Measurements from ENCODE around the gene KIFC3. TPM values are rescaled to one million over a fixed set of nuclear protein-coding genes. Genes with fewer than 3 reads are reported as not detected.

The KIFC3 gene
- total RNA-seq, 1 donor from 2014 or later = 0.27 TPM

- POLR2A ChIA-PET = no interaction called here
- Mint-ChIP-seq H3K27ac (no peak overlapping the region), H3K27me3 (no peaks in the 10 kb centered on the region), H3K9me3 (no peaks in the 10 kb centered on the region), H3K4me3 (no peak overlapping the region), H3K4me1 (no peaks in the 10 kb centered on the region), H3K36me3 (ENCODE audit: low read depth) (peaks cover 27% of the 10 kb centered on the region)
- ATAC-seq (ENCODE audit: low read depth) (no peak), DNase-seq (no peak)
- CTCF ChIA-PET = no interaction called here
- intact Hi-C loops (cut with micrococcal nuclease) = no loop called here
- no peak for TF ChIP-seq CTCF (IDR thresholded peaks at IDR 0.05)
These were observed 51.3 kb downstream of the KIFC3 start for GRCh38 chr16:57750796-57751538.

GRCh38 chr16:57749856-57750452, 52.3 kb downstream of the KIFC3 start:
- ChIA-PET CTCF (no interaction called here), POLR2A (no interaction called here)
- no peak overlapping the region for H3K4me3 Mint-ChIP-seq
- ATAC-seq (ENCODE audit: low read depth) (no peak), DNase-seq (no peak)
- H3K27me3 Mint-ChIP-seq = no peaks in the 10 kb centered on the region
- no peak overlapping the region for H3K27ac Mint-ChIP-seq
- H3K9me3 Mint-ChIP-seq = no peaks in the 10 kb centered on the region
- H3K4me1 Mint-ChIP-seq = no peaks in the 10 kb centered on the region
- H3K36me3 Mint-ChIP-seq (ENCODE audit: low read depth) = peaks cover 23% of the 10 kb centered on the region
- TF ChIP-seq CTCF (IDR thresholded peaks at IDR 0.05) = no peak
- intact Hi-C loops (cut with micrococcal nuclease) = no loop called here

GRCh38 chr16:57749101-57749692, 53.1 kb downstream of the KIFC3 start:
- no peak for TF ChIP-seq CTCF (IDR thresholded peaks at IDR 0.05)
- intact Hi-C loops (cut with micrococcal nuclease) = no loop called here
- POLR2A ChIA-PET = no interaction called here

GRCh38 chr16:57748596-57748995, 53.7 kb downstream of the KIFC3 start:
- H3K36me3 Mint-ChIP-seq (ENCODE audit: low read depth) = peaks cover 19% of the 10 kb centered on the region
- intact Hi-C loops (cut with micrococcal nuclease) = no loop called here
- no peaks in the 10 kb centered on the region for H3K27me3 Mint-ChIP-seq
- H3K4me3 Mint-ChIP-seq = no peak overlapping the region
- no peaks in the 10 kb centered on the region for H3K9me3 Mint-ChIP-seq
- ATAC-seq (ENCODE audit: low read depth) = no peak
- POLR2A ChIA-PET = interaction anchor here (0.9 kb wide), 1 partner anchor 13 kb away, joined by 3 read pairs; the partner anchor contains the start of gene KATNB1
- H3K27ac Mint-ChIP-seq = no peak overlapping the region
- no peaks in the 10 kb centered on the region for H3K4me1 Mint-ChIP-seq
- no peak for TF ChIP-seq CTCF (IDR thresholded peaks at IDR 0.05)
- CTCF ChIA-PET = interaction anchor here (0.8 kb wide), 1 partner anchor 21 kb away, joined by 3 read pairs; no protein-coding TSS in a partner anchor
- DNase-seq = no peak

More at GRCh38 chr16:57749101-57749692, 53.1 kb downstream of the KIFC3 start:
- no peaks in the 10 kb centered on the region for H3K4me1 Mint-ChIP-seq
- CTCF ChIA-PET = no interaction called here
- H3K36me3 Mint-ChIP-seq (ENCODE audit: low read depth) = peaks cover 22% of the 10 kb centered on the region
- no peaks in the 10 kb centered on the region for H3K9me3 Mint-ChIP-seq
- ATAC-seq (ENCODE audit: low read depth) (no peak), DNase-seq (no peak)
- H3K27me3 Mint-ChIP-seq = no peaks in the 10 kb centered on the region
- H3K27ac Mint-ChIP-seq = no peak overlapping the region
- H3K4me3 Mint-ChIP-seq = no peak overlapping the region

- ATAC-seq (ENCODE audit: low read depth) (no peak), DNase-seq (no peak)
- peaks cover 19% of the 10 kb centered on the region for H3K36me3 Mint-ChIP-seq (ENCODE audit: low read depth)
- H3K4me3 Mint-ChIP-seq = no peak overlapping the region
- H3K27me3 Mint-ChIP-seq = no peaks in the 10 kb centered on the region
- H3K9me3 Mint-ChIP-seq = no peaks in the 10 kb centered on the region
- intact Hi-C loops (cut with micrococcal nuclease) = no loop called here
- no peaks in the 10 kb centered on the region for H3K4me1 Mint-ChIP-seq
- no peak overlapping the region for H3K27ac Mint-ChIP-seq
- ChIA-PET CTCF (interaction anchor here (0.8 kb wide), 1 partner anchor 22 kb away, joined by 3 read pairs; no protein-coding TSS in a partner anchor), POLR2A (interaction anchor here (0.7 to 0.9 kb wide), 2 partner anchors 12 to 17 kb away, joined by 3 to 6 read pairs; partner anchors contain the start of gene KATNB1)
- no peak for TF ChIP-seq CTCF (IDR thresholded peaks at IDR 0.05)
These were observed 54.3 kb downstream of the KIFC3 start for GRCh38 chr16:57747996-57748395.

All from activated B cell treated with CpG ODN at 0.5 μM for 24 hours (primary cell).